Activated CD4-positive, CD25-positive, alpha-beta regulatory T cell treated with anti-CD3 and anti-CD28 coated beads, Interleukin-2, amount 50 U/mL, for 24 hours (primary cell): ENCODE measurements around the gene CAMSAP3.

Source experiments
- ATAC-seq, 2 donors: fragments of 150-1000 bp; cut with Tn5 transposase; one replicate each; pipeline ENCODE4 v1.10.0; 2021; ENCODE audit warnings: mild to moderate bottlenecking in 1 of 2, moderate library complexity in 1 of 2

CAMSAP3 gene

GRCh38 chr19:7648265-7649014 lies 52.8 kb downstream of the CAMSAP3 start:
- ATAC-seq = no peak

GRCh38 chr19:7650148-7650547 lies 54.5 kb downstream of the CAMSAP3 start:
- no peak for ATAC-seq

- ATAC-seq = peak; percentile 78 to 80
Measured at GRCh38 chr19:7652061-7652641, 56.5 kb downstream of the CAMSAP3 start.

- ATAC-seq = no peak
Measured at GRCh38 chr19:7654401-7654800, 58.7 kb downstream of the CAMSAP3 start.

- no peak for ATAC-seq
Measured at GRCh38 chr19:7655581-7655980, 59.9 kb downstream of the CAMSAP3 start.

- peak; percentile 61 for ATAC-seq
Measured at GRCh38 chr19:7657131-7657751, 61.6 kb downstream of the CAMSAP3 start.

GRCh38 chr19:7658219-7658686 lies 62.6 kb downstream of the CAMSAP3 start:
- ATAC-seq = peak; percentile 92 to 97

- ATAC-seq = no peak
Measured at GRCh38 chr19:7661744-7662538, 66.3 kb downstream of the CAMSAP3 start.

- no peak for ATAC-seq
Measured at GRCh38 chr19:7662657-7663056, 67.0 kb downstream of the CAMSAP3 start.

GRCh38 chr19:7663706-7664105 lies 68.0 kb downstream of the CAMSAP3 start:
- ATAC-seq = no peak

- no peak for ATAC-seq
Measured at GRCh38 chr19:7665076-7665475, 69.4 kb downstream of the CAMSAP3 start.
